Measurements from ENCODE around the gene SELENOV.
A peak's percentile ranks its signal among the peaks of the same experiment; 100 is the strongest.

SELENOV gene

DNA sequence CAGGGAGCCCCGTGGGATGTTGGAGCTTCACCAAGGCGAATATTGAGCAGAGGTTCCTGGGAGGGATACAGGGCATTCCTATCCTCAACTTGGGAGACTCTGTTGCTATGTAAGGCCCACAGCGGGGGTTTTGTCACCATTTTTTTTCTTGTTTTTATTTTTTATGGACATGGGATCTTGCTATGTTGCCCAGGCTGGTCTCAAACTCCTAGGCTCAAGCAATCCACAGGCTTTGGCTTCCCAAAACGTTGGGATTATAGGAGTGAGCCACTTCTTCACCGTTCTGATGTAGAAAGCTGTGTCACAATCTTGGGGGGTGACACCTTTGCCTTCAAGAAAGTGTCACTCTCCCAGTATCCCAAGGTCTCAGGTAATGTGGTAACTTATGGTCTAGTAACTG is 13.6 kb upstream of the SELENOV start:
- H3K36me3 Mint-ChIP-seq (ENCODE audit: low read depth) = no peaks in the 10 kb centered on the region
- no peaks in the 10 kb centered on the region for H3K9me3 Mint-ChIP-seq
- no peak overlapping the region for H3K4me3 Mint-ChIP-seq
- H3K27me3 Mint-ChIP-seq = peaks cover 82% of the 10 kb centered on the region
- peaks cover 25% of the 10 kb centered on the region for H3K4me1 Mint-ChIP-seq (ENCODE audit: low read depth)
- no peak overlapping the region for H3K27ac Mint-ChIP-seq
- DNase-seq = no peak

DNA sequence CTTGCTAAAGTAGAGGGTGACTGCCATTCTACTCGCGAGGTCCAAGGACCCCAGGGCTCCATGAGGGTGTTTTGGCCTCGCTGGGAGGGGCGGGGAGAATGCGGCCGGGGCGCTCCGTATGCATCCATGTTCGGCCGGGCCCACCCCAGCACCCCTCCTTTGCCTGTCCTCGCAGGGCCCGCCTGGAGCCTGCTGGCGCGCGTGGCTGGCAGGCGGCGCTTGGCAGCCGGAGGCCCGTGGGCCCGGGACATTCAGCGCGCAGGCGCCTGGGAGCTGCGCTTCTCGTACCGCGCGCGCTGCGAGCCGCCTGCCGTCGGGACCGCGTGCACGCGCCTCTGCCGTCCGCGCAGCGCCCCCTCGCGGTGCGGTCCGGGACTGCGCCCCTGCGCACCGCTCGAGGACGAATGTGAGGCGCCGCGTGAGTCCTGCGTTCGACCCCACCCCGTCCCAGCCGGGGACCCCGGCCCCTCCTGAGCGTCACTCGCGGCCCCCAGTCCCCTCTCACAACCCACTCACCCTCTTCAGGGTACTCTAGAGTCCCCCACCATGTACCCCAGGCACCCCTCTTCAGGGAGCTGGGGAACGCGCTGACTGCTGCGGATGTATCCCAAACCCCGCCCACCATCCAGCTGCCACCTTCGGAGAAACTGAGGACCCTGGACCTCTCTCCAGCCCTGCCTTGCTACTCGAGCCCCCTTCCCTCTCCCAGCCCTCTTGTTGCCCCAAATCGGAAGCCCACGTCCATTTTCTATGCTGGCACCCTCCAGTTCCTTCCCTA is 12.1 kb upstream of the SELENOV start:
- H3K36me3 Mint-ChIP-seq (ENCODE audit: low read depth) = no peaks in the 10 kb centered on the region
- no peaks in the 10 kb centered on the region for H3K9me3 Mint-ChIP-seq
- no peak overlapping the region for H3K4me3 Mint-ChIP-seq
- peaks cover 34% of the 10 kb centered on the region for H3K4me1 Mint-ChIP-seq (ENCODE audit: low read depth)
- peaks cover 81% of the 10 kb centered on the region for H3K27me3 Mint-ChIP-seq
- DNase-seq = peak; percentile 88
- H3K27ac Mint-ChIP-seq = no peak overlapping the region

DNA sequence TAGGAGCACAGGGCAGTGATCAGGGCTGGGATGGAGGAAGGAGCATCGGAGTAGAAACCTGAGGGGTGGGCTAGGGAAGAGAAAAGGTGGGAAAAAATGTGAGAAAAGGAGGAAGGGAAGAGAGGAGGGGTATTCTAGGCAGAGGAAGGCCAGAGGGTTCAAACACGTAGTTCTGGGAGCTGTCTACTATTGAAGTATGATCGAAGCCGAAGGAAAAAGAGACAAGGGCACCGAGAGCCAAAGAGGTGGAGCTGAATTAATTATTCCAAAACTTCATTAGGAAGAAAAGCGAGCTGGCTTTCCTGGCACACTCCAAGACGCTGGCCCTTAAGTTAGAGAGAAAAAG is 8.4 kb upstream of the SELENOV start:
- Mint-ChIP-seq H3K36me3 (ENCODE audit: low read depth) (no peaks in the 10 kb centered on the region), H3K9me3 (no peaks in the 10 kb centered on the region), H3K27me3 (peaks cover 66% of the 10 kb centered on the region), H3K27ac (no peak overlapping the region), H3K4me1 (ENCODE audit: low read depth) (peaks cover 21% of the 10 kb centered on the region), H3K4me3 (no peak overlapping the region)
- no peak for DNase-seq

DNA sequence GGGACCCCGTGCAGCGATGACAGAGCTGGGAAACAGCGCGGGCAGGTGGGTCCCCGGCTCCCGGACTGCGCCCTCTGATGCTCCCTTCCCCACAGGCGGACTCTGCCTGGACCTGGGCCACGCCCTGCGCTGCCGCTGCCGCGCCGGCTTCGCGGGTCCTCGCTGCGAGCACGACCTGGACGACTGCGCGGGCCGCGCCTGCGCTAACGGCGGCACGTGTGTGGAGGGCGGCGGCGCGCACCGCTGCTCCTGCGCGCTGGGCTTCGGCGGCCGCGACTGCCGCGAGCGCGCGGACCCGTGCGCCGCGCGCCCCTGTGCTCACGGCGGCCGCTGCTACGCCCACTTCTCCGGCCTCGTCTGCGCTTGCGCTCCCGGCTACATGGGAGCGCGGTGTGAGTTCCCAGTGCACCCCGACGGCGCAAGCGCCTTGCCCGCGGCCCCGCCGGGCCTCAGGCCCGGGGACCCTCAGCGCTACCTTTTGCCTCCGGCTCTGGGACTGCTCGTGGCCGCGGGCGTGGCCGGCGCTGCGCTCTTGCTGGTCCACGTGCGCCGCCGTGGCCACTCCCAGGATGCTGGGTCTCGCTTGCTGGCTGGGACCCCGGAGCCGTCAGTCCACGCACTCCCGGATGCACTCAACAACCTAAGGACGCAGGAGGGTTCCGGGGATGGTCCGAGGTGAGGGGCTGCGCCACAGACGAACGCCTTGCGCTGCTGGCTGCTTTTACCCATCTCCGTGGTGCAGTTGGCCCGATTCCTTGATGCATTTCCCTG is 7.8 kb upstream of the SELENOV start:
- Mint-ChIP-seq H3K27me3 (peaks cover 66% of the 10 kb centered on the region), H3K4me3 (peak overlapping the region; percentile 77), H3K4me1 (ENCODE audit: low read depth) (peaks cover 21% of the 10 kb centered on the region), H3K9me3 (no peaks in the 10 kb centered on the region), H3K27ac (no peak overlapping the region), H3K36me3 (ENCODE audit: low read depth) (no peaks in the 10 kb centered on the region)
- peak; percentile 77 for DNase-seq

DNA sequence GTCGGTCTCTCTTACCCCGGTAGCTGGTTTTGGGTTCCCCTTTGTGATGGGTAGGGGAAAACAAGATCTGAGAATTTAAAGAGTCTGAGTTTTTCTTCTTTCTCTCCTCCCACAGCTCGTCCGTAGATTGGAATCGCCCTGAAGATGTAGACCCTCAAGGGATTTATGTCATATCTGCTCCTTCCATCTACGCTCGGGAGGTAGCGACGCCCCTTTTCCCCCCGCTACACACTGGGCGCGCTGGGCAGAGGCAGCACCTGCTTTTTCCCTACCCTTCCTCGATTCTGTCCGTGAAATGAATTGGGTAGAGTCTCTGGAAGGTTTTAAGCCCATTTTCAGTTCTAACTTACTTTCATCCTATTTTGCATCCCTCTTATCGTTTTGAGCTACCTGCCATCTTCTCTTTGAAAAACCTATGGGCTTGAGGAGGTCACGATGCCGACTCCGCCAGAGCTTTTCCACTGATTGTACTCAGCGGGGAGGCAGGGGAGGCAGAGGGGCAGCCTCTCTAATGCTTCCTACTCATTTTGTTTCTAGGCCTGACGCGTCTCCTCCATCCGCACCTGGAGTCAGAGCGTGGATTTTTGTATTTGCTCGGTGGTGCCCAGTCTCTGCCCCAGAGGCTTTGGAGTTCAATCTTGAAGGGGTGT is 7.1 kb upstream of the SELENOV start:
- Mint-ChIP-seq H3K9me3 (no peaks in the 10 kb centered on the region), H3K27ac (no peak overlapping the region), H3K36me3 (ENCODE audit: low read depth) (no peaks in the 10 kb centered on the region), H3K4me3 (peak overlapping the region; percentile 77), H3K4me1 (ENCODE audit: low read depth) (peaks cover 21% of the 10 kb centered on the region), H3K27me3 (peaks cover 71% of the 10 kb centered on the region)
- DNase-seq = no peak

DNA sequence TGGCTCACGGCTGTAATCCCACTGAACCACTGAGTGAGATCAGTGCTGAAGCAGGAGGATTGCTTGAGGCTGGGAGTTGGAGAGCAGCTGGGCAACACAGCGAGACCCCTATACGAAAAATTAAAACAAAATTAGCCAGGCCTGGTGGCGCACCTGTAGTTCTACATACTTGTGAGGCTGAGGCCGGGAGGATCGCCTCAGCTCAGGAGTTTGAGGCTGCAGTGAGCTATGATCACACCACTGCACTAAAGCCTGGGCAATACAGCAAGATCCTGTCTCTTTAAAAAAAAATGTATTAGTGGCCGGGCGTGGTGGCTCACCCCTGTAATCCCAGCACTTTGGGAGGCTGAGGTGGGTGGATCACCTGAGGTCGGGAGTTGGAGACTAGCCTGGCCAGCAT is 6.3 kb upstream of the SELENOV start:
- H3K27ac Mint-ChIP-seq = no peak overlapping the region
- no peaks in the 10 kb centered on the region for H3K9me3 Mint-ChIP-seq
- peaks cover 15% of the 10 kb centered on the region for H3K4me1 Mint-ChIP-seq (ENCODE audit: low read depth)
- no peaks in the 10 kb centered on the region for H3K36me3 Mint-ChIP-seq (ENCODE audit: low read depth)
- DNase-seq = no peak
- H3K27me3 Mint-ChIP-seq = peaks cover 72% of the 10 kb centered on the region
- no peak overlapping the region for H3K4me3 Mint-ChIP-seq

DNA sequence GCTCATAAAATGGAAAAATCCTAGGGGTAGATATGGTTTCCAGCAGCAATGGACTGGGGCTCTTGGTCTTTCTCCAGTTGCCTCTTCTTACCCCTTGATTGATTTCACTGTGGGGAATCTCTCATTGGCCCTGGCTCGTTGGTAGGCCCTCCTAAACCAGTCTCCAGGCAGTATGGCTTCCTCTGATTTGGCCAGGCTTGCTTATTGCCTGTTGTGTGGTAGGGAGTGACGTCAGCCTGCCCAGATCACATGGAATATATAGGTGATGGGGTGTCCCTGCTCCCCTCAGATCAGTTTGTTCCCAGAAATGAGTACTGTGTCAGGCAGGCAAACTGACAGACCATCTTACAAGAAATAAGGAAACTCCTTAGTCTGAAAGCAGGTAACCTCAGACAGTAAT is 5.7 kb upstream of the SELENOV start:
- peaks cover 15% of the 10 kb centered on the region for H3K4me1 Mint-ChIP-seq (ENCODE audit: low read depth)
- H3K36me3 Mint-ChIP-seq (ENCODE audit: low read depth) = no peaks in the 10 kb centered on the region
- no peak overlapping the region for H3K4me3 Mint-ChIP-seq
- H3K9me3 Mint-ChIP-seq = no peaks in the 10 kb centered on the region
- no peak overlapping the region for H3K27ac Mint-ChIP-seq
- peaks cover 72% of the 10 kb centered on the region for H3K27me3 Mint-ChIP-seq
- no peak for DNase-seq

DNA sequence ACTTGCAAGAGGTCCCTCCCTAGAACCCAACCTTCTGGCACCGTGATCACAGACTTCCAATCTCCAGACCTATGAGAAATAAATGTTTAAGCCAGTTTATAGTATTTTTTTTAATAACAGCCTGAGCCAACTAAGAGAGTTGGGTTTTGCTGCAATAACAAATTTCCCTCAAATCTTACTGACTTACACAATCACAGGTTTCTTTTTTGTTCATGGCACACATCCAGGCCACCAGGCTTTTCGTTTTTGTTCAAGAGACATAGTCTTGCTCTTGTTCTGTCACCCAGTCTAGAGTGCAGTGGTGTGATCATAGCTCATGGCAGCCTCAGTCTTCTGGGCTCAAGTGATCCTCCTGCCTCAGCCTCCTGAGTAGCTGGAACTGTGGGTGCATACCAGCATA is 2.0 kb upstream of the SELENOV start:
- DNase-seq = no peak
- no peak overlapping the region for H3K27ac Mint-ChIP-seq
- H3K36me3 Mint-ChIP-seq (ENCODE audit: low read depth) = no peaks in the 10 kb centered on the region
- no peak overlapping the region for H3K4me3 Mint-ChIP-seq
- H3K9me3 Mint-ChIP-seq = no peaks in the 10 kb centered on the region
- H3K27me3 Mint-ChIP-seq = peaks cover 69% of the 10 kb centered on the region
- peaks cover 18% of the 10 kb centered on the region for H3K4me1 Mint-ChIP-seq (ENCODE audit: low read depth)

DNA sequence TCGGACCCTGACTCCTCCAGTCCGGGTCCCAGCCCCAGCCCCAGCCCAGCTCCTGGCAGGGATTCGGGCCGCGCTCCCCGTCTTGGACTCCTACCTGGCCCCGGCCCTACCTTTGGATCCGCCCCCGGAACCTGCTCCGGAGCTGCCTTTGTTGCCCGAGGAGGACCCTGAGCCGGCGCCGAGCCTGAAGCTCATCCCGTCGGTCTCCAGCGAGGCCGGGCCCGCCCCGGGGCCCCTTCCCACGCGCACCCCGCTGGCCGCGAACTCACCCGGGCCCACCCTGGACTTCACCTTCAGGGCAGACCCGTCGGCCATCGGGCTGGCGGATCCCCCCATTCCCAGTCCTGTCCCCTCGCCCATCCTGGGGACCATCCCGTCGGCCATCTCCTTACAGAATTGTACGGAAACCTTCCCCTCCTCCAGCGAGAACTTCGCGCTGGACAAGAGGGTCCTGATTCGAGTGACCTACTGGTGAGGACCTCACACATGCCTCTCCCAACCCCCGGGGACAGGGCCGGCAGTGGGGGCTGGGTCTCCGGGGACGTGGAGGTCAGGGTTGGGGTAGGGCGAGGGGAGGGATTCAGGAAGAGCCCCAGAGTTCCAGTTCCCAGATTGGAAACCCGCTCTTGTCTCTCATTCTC is 732 bp downstream of the SELENOV start:
- H3K4me3 Mint-ChIP-seq = peak overlapping the region; percentile 62
- peak; percentile 45 for DNase-seq
- no peaks in the 10 kb centered on the region for H3K9me3 Mint-ChIP-seq
- peaks cover 61% of the 10 kb centered on the region for H3K27me3 Mint-ChIP-seq
- no peaks in the 10 kb centered on the region for H3K36me3 Mint-ChIP-seq (ENCODE audit: low read depth)
- peaks cover 16% of the 10 kb centered on the region for H3K4me1 Mint-ChIP-seq (ENCODE audit: low read depth)
- no peak overlapping the region for H3K27ac Mint-ChIP-seq

DNA sequence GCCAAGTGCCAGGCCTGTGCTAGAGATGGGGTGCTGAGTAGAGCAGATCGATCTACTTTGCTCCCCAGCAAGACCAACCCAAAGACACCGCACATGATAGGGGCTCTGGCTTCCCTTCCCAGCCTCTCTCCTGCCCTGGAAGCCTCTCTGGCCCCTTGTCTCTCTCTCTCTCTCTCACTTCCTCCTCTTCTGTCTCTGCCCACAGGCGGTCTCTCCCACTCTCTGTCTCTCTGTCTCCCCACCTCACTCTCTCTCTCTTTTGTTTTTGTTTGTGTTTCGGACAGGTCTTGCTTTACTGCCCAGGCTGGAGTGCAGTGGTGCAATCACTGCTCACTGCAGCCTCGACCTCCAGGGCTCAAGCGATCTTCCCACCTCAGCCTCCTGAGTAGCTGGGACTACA is 1.3 kb downstream of the SELENOV start:
- Mint-ChIP-seq H3K27ac (no peak overlapping the region), H3K36me3 (ENCODE audit: low read depth) (no peaks in the 10 kb centered on the region), H3K27me3 (peaks cover 61% of the 10 kb centered on the region), H3K4me3 (peak overlapping the region; percentile 57), H3K9me3 (no peaks in the 10 kb centered on the region), H3K4me1 (ENCODE audit: low read depth) (peaks cover 16% of the 10 kb centered on the region)
- no peak for DNase-seq

DNA sequence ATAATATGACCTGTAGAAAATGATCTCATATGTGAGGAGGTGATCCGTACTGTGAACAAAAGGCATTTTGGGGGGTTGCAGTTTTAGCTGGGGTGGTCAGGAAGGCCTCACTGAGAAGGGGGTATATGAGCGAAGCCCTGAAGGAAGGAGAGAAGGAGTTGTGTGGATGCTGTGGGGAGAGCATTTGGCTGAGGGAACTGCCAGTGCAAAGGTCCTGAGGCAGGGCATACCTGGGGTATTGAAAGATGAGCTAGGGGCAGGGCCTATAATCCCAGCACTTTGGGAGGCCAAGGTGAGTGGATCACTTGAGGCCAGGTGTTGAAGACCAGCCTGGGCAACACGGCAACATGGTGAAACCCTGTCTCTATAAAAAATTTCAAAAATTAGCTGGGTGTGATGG is 2.5 kb downstream of the SELENOV start:
- Mint-ChIP-seq H3K27ac (no peak overlapping the region), H3K4me1 (ENCODE audit: low read depth) (peaks cover 20% of the 10 kb centered on the region), H3K36me3 (ENCODE audit: low read depth) (no peaks in the 10 kb centered on the region), H3K27me3 (peaks cover 54% of the 10 kb centered on the region), H3K9me3 (no peaks in the 10 kb centered on the region), H3K4me3 (no peak overlapping the region)
- DNase-seq = no peak

DNA sequence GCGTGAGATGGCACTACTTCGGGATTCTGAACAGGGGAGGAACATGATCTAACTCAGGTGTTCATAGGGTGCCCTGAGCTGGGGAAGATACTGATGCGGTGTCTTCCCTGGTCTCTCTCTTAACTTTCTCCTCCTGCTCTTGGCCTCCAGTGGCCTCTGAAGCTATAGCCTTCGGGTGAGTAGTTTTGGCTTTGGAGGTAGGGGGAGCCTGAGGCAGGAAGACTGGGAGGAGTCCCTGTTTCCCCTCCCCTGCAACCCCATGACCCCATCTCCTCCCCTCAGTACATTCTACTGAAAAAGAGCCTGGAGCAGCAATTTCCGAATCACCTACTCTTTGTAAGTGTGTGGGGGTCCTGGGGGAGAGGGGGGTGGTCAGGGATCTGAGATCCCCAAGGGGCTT is 3.5 kb downstream of the SELENOV start:
- Mint-ChIP-seq H3K9me3 (no peaks in the 10 kb centered on the region), H3K4me3 (no peak overlapping the region), H3K36me3 (ENCODE audit: low read depth) (no peaks in the 10 kb centered on the region), H3K4me1 (ENCODE audit: low read depth) (peaks cover 20% of the 10 kb centered on the region), H3K27me3 (peaks cover 45% of the 10 kb centered on the region), H3K27ac (no peak overlapping the region)
- no peak for DNase-seq

DNA sequence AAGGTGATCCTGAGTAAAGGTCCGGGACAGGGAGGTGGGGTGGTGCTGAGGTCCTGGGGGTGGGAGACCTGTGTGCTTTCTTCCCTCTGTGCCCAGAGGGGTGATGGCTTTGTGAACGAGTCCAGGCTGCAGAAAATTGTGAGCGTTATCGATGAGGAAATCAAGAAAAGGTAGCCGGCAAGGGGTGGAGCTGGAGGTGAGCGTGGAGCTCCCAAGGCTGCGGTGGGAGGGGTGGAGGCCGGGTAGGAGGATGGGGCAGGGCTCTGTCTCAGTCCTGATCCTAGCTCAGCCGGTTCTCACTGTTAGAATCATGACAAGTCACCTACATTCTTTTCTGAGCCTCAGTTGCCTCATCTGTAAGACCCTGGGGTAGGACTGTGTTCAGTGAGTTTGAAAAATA is 4.0 kb downstream of the SELENOV start:
- H3K27me3 Mint-ChIP-seq = peaks cover 40% of the 10 kb centered on the region
- DNase-seq = no peak
- no peaks in the 10 kb centered on the region for H3K9me3 Mint-ChIP-seq
- H3K27ac Mint-ChIP-seq = no peak overlapping the region
- no peak overlapping the region for H3K4me3 Mint-ChIP-seq
- H3K4me1 Mint-ChIP-seq (ENCODE audit: low read depth) = peaks cover 20% of the 10 kb centered on the region
- no peaks in the 10 kb centered on the region for H3K36me3 Mint-ChIP-seq (ENCODE audit: low read depth)

DNA sequence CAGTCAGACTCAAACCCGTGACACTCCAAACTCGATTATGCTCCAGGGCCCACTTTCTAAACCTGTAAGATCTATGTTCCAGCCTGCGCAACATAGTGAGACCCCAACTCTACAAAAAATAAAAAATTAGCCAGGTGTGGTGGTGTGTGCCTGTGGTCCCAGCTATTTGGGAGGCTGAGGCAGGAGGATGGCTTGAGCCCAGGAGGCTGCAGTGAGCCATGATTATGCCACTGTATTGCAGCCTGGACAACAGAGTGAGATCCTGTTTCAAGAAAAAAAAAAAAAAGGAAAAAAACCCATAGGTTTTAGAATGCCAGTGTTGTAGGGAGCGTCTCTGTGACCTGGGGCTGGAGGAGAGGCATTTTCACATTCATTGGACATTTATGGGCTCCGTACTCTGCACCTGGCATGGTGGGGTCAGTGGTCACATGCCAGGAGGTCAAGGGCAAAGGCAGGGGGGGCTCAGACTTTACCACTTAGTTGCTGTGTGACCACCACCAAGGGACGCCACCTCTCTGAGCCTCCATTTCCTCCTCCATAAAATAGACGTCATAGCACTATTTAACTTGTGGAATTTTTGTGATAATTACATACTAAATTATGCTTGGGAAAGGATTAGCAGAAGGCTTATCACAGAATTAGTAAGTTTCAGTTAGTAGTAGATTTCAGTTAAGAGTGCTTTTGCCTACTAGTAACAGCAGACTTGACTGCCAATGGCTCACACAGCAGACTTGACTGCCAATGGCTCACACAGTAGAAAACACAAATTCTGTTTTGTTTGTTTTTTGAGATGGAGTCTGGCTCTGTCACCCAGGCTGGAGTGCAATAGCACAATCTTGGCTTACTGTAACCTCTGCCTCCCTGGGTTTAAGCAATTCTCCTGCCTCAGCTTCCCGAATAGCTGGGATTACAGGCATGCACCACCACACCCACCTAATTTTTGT is 5.9 kb downstream of the SELENOV start:
- Mint-ChIP-seq H3K27ac (no peak overlapping the region), H3K9me3 (no peaks in the 10 kb centered on the region), H3K4me1 (ENCODE audit: low read depth) (peaks cover 10% of the 10 kb centered on the region), H3K4me3 (no peak overlapping the region), H3K27me3 (peaks cover 21% of the 10 kb centered on the region), H3K36me3 (ENCODE audit: low read depth) (peaks cover 2% of the 10 kb centered on the region)
- no peak for DNase-seq
